Retinal pigment epithelial cell (primary cell): Measurements from ENCODE around the gene ERC1.

Experiments used
- DNase-seq: peaks from one replicate; pipeline ENCODE4 v3.0.0-alpha.2; 2010; ENCODE audit warnings: low read depth
- H3K4me3 ChIP-seq: 2 replicates; pipeline ENCODE4 v1.5.1; 2011; ENCODE audit warnings: mild to moderate bottlenecking, low read length, control low read depth, moderate library complexity
- TF ChIP-seq, protein P1 (sequence below): conservative IDR thresholded peaks from 2 replicates; pipeline ENCODE4 v1.5.1; 2011; ENCODE audit warnings: low read depth, low read length, control low read depth, inconsistent platforms

Gene ERC1

DNA sequence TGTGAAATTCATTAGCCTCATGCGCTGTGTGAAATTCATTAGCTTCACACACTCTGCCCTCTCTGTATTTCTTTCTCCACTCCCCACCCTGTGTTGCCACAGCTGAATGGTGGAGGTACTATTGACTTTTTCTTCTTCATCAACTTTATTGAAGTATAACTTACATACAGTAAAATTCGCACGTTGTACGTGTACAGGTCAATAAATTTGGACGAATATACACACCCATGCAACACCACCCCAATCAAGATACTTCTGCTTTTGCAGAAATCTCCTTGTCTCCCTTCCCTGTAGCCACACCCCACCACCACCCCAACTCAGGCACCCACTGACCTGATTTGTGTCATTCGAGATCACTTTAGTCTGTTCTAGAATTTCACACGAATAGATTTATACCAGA, 551.6 kb downstream of the ERC1 start:
- TF ChIP-seq, protein P1, sequence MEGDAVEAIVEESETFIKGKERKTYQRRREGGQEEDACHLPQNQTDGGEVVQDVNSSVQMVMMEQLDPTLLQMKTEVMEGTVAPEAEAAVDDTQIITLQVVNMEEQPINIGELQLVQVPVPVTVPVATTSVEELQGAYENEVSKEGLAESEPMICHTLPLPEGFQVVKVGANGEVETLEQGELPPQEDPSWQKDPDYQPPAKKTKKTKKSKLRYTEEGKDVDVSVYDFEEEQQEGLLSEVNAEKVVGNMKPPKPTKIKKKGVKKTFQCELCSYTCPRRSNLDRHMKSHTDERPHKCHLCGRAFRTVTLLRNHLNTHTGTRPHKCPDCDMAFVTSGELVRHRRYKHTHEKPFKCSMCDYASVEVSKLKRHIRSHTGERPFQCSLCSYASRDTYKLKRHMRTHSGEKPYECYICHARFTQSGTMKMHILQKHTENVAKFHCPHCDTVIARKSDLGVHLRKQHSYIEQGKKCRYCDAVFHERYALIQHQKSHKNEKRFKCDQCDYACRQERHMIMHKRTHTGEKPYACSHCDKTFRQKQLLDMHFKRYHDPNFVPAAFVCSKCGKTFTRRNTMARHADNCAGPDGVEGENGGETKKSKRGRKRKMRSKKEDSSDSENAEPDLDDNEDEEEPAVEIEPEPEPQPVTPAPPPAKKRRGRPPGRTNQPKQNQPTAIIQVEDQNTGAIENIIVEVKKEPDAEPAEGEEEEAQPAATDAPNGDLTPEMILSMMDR: no peak
- no peak overlapping the region for H3K4me3 ChIP-seq
- DNase-seq: no peak

DNA sequence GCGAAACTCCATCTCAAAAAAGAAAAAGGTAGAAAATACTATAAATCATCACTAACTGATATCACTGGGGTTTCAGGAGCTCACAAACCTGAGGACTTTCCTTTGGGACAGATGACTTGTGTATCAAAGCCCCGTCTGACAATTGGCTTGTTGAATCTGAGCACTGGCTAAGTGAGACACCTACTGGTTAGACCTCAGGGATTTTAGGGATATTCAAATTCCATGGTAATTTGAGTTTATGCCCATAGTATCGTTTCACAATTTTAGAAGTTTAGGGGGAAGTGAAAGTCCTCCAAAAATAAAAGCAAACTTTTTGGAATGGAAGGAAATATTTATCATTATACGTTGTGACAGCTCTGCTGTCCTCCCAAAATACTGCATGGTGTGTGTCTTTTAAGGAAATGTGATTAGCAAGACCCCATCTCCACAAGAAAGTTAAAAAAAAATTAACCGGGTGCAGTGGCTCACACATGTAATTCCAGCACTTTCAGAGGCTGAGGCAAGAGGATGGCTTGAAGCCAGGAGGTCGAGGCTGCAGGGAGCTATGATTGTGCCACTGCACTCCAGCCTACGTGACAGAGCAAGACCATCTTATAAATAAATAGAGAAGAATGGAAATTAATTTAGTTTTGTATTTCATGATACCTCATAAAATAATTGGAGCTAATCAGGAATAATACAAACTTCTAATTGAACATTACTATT, 554.1 kb downstream of the ERC1 start:
- H3K4me3 ChIP-seq: no peak overlapping the region
- no peak for DNase-seq
- TF ChIP-seq, protein P1: peak; percentile 27
